ENCODE data around the gene ANKRD11. TPM values are rescaled to one million over a fixed set of nuclear protein-coding genes. Genes with fewer than 3 reads are reported as not detected.
A peak's percentile ranks its signal among the peaks of the same experiment; 100 is the strongest.
"Not testable (repeated sequence)": the region's sequence is repeated elsewhere in the genome, so short reads cannot be mapped to it uniquely, and the experiment has no call there.

The ANKRD11 gene
- total RNA-seq, 2 donors from 2014 or later, result 204 to 215 TPM

- H3K4me3 Mint-ChIP-seq, result no peak overlapping the region
- no peaks in the 10 kb centered on the region for H3K27me3 Mint-ChIP-seq (ENCODE audit: low read depth)
- no peaks in the 10 kb centered on the region for H3K9me3 Mint-ChIP-seq
- DNase-seq (no peak), ATAC-seq (replicated peaks in 1 of 2) (no peak)
- H3K4me1 Mint-ChIP-seq (ENCODE audit: low read depth), result no peaks in the 10 kb centered on the region
- peak overlapping the region; percentile 52 for H3K27ac Mint-ChIP-seq
- peaks cover 9 to 24% of the 10 kb centered on the region in 2 donors for H3K36me3 Mint-ChIP-seq (ENCODE audit: insufficient read depth in 2 of 2)
These were observed 214.3 kb downstream of the ANKRD11 start for GRCh38 chr16:89275837-89276720.

DNA sequence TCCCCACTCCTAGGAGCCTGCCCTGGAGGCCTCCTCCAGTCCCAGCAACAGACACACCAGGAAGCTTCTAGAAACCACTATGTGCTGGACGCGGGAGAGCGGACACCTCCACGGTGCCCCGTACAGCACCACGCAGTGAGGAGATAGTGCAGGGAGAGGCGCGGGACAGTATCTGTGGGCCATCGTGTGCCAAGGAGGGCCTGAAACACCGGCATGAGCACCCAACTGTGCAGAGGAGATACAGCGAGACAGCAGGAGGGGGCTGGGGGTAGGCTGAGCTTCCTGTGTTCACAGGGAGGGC, 215.1 kb downstream of the ANKRD11 start:
- H3K9me3 Mint-ChIP-seq, result no peaks in the 10 kb centered on the region
- H3K4me1 Mint-ChIP-seq (ENCODE audit: low read depth), result no peaks in the 10 kb centered on the region
- no peak overlapping the region for H3K4me3 Mint-ChIP-seq
- no peak overlapping the region for H3K27ac Mint-ChIP-seq
- H3K36me3 Mint-ChIP-seq (ENCODE audit: insufficient read depth in 2 of 2), result peaks cover 9 to 26% of the 10 kb centered on the region in 2 donors
- no peaks in the 10 kb centered on the region for H3K27me3 Mint-ChIP-seq (ENCODE audit: low read depth)
- ATAC-seq (replicated peaks in 1 of 2) (no peak), DNase-seq (no peak)

- Mint-ChIP-seq H3K9me3 (no peaks in the 10 kb centered on the region), H3K27ac (no peak overlapping the region), H3K36me3 (ENCODE audit: insufficient read depth in 2 of 2) (peaks cover 9 to 27% of the 10 kb centered on the region in 2 donors), H3K4me1 (ENCODE audit: low read depth) (no peaks in the 10 kb centered on the region), H3K27me3 (ENCODE audit: low read depth) (no peaks in the 10 kb centered on the region), H3K4me3 (no peak overlapping the region)
- ATAC-seq (replicated peaks in 1 of 2), result peak in 1 of 2 donors; percentile 7
- no peak for DNase-seq
These were observed 215.6 kb downstream of the ANKRD11 start for GRCh38 chr16:89274561-89275283.

DNA sequence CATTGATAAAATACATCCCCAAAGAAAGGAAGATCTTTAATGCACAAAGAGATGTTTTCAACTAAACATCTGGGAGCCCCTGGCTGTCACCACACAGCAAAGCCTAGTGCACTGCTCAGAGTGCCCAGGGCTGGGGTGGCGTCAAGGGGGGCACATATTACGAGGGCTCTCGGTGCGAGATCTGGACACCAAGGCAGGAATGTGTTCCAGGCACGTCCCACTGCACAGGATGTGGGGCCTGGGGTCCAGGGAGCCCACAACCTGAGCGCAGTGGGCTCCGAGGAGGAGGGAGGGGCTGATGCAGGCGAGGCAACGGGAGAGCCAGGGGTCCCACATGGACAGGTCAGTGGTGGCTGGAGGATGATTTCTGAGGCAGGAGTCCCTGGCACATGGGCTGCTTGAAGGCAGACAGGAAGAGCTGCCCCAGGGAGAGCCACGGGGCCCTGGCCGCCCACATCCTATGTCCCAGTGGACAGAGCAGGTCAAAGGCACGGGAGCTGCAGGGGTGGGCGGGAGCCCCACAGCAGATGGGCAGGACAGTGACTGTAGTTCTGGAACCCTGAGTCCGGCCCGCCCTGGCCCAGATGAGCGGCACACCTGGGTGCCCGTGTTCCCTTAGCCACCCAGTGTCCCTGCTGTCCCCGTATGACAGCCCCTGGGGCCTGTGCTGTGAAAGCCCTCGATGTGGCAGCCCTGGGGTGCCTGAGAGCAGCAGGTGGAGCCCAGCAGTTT, 216.5 kb downstream of the ANKRD11 start:
- Mint-ChIP-seq H3K4me1 (ENCODE audit: low read depth) (no peaks in the 10 kb centered on the region), H3K9me3 (no peaks in the 10 kb centered on the region), H3K36me3 (ENCODE audit: insufficient read depth in 2 of 2) (peaks cover 9 to 32% of the 10 kb centered on the region in 2 donors), H3K27ac (peak overlapping the region; percentile 67), H3K4me3 (no peak overlapping the region), H3K27me3 (ENCODE audit: low read depth) (no peaks in the 10 kb centered on the region)
- no peak for ATAC-seq (replicated peaks in 1 of 2)
- DNase-seq, result no peak

DNA sequence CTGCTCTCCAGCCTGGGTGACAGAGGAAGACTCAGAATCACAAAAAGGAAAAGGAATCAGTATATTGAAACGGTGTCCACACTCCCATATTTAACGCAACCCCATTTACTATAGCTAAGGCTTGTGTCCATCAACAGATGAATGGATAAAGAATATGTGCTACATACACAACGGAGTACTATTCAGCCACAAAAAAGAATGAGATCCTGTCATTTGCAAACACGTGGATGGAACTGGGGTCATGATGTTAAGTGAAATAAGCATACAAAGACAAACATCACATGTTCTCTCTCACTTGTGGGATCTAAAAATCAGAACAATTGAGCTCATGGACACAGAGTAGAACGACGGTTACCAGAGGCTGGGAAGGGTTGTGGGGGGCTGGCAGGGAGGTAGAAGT, 217.7 kb downstream of the ANKRD11 start:
- no peak for DNase-seq
- H3K4me1 Mint-ChIP-seq (ENCODE audit: low read depth), result no peaks in the 10 kb centered on the region
- no peaks in the 10 kb centered on the region for H3K27me3 Mint-ChIP-seq (ENCODE audit: low read depth)
- no peak overlapping the region for H3K4me3 Mint-ChIP-seq
- H3K27ac Mint-ChIP-seq, result peak overlapping the region; percentile 60
- ATAC-seq (replicated peaks in 1 of 2), result no peak
- H3K36me3 Mint-ChIP-seq (ENCODE audit: insufficient read depth in 2 of 2), result peaks cover 9 to 32% of the 10 kb centered on the region in 2 donors
- H3K9me3 Mint-ChIP-seq, result no peaks in the 10 kb centered on the region

DNA sequence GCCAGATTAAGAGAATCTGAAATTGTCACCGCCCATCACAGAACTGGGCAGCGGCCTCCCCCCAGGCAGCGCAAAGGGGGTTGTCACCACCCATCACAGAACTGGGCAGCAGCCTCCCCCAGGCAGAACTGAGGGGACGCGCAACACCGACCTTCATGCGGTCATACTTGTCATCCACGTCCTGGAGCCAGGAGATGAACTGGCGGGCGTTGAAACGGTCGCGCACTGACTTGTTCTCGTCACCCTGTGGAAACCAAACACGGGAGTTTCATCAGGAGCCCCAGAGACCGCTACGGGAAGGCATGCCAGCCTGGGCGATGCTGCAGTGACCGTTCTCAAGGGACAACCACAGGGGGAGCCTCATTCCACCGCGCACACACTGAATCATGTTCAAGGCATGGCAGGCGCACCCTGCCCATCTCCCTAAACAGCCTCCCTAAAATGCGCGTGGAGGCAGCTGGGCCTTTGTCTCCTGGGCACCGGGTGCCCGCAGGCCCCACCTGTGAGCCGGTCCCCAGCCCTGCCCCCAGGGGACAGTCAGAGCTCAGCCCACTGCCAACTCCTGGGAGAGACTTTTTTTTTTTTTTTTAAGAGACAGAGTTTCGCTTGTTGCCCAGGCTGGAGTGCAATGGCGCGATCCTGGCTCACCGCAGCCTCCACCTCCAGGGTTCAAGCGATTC, 219.6 kb downstream of the ANKRD11 start:
- H3K27ac Mint-ChIP-seq, result no peak overlapping the region
- H3K4me1 Mint-ChIP-seq (ENCODE audit: low read depth), result no peaks in the 10 kb centered on the region
- H3K9me3 Mint-ChIP-seq, result no peaks in the 10 kb centered on the region
- ATAC-seq (replicated peaks in 1 of 2), result no peak
- H3K27me3 Mint-ChIP-seq (ENCODE audit: low read depth), result no peaks in the 10 kb centered on the region
- H3K36me3 Mint-ChIP-seq (ENCODE audit: insufficient read depth in 2 of 2), result peaks cover 9 to 30% of the 10 kb centered on the region in 2 donors
- DNase-seq, result no peak
- H3K4me3 Mint-ChIP-seq, result no peak overlapping the region

DNA sequence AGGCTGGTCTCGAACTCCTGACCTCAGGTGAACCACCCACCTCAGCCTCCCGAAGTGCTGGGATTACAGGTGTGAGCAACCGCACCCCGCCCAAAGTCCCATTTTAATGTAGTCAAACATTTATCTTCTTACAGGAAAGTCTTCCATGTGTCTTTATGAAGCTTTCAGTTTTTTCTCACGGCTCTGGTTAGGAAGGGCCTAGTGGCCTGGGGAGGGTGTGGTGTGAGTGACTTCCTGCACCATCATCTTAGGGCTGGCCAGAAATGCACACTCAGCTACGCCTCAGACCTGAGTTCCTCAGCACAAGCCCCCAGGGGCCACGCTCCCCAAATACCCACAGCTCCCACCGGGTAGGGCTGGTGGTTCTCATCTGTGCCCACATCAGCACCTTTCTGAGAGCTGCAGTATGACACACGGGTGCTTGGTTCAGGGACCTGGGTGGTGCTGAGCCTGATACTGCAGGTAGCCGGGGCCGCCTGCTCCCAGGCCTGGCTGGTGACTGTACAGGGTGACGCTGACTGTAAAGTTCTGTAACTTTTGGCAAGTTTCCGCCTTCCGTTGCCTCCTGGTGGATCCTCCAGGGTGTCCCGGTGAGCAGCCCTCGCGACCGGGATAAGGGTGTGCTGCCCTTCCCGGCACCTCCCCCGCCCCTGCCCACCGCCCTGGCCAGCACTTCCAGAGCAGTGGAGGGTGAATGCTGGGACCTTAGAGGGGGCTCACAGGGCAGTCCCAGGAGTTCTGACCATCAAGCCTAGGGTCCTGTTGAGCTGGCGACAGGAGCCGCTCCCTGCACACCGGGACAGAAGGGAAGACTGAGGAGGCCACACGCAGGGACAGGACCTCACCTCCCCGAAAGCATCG, 220.3 kb downstream of the ANKRD11 start:
- no peak overlapping the region for H3K27ac Mint-ChIP-seq
- H3K9me3 Mint-ChIP-seq, result no peaks in the 10 kb centered on the region
- ATAC-seq (replicated peaks in 1 of 2), result no peak
- H3K4me3 Mint-ChIP-seq, result no peak overlapping the region
- DNase-seq, result no peak
- peaks cover 9 to 27% of the 10 kb centered on the region in 2 donors for H3K36me3 Mint-ChIP-seq (ENCODE audit: insufficient read depth in 2 of 2)
- H3K27me3 Mint-ChIP-seq (ENCODE audit: low read depth), result no peaks in the 10 kb centered on the region
- H3K4me1 Mint-ChIP-seq (ENCODE audit: low read depth), result no peaks in the 10 kb centered on the region

DNA sequence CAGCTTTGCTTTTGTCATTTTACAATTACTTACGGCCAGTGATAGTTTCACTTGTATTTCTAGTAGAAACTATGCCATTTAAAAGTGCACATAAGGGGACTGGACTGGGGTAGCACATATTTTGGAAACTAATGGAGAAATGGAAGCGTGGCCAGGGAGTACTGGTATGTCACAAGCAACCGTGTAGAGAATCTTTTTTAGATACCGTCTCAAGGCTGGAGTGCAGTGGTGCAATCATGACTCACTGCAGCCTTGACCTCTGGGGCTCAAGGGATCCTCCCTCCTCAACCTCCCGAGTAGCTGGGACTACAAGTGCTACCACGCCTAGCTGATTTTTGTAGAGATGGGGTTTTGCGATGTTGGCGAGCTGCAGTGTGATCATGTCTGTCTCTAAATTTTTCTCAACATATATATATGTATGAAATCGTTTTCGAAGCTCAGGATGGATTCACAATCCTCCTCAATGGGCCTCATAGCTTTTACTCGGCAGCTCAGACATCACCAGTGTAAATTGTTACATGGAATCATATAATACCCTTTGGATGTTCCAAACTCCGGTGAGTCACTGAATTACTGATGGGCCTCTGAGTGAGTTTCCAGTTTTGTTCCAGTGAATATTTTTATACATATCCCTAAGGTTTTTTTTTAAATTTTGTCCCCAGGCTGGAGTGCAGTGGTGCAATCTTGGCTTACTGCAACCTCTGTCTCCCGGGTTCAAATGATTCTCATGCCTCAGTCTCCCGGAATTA, 221.2 kb downstream of the ANKRD11 start:
- Mint-ChIP-seq H3K27me3 (ENCODE audit: low read depth) (no peaks in the 10 kb centered on the region), H3K4me1 (ENCODE audit: low read depth) (no peaks in the 10 kb centered on the region), H3K36me3 (ENCODE audit: insufficient read depth in 2 of 2) (peaks cover 9 to 27% of the 10 kb centered on the region in 2 donors), H3K27ac (no peak overlapping the region), H3K9me3 (no peaks in the 10 kb centered on the region), H3K4me3 (no peak overlapping the region)
- DNase-seq (no peak), ATAC-seq (replicated peaks in 1 of 2) (no peak)

GRCh38 chr16:89268585-89268984, 221.8 kb downstream of the ANKRD11 start:
- H3K36me3 Mint-ChIP-seq (ENCODE audit: insufficient read depth in 2 of 2), result peaks cover 7 to 25% of the 10 kb centered on the region in 2 donors
- H3K27ac Mint-ChIP-seq, result no peak overlapping the region
- no peak overlapping the region for H3K4me3 Mint-ChIP-seq
- no peak for DNase-seq
- no peaks in the 10 kb centered on the region for H3K9me3 Mint-ChIP-seq
- no peaks in the 10 kb centered on the region for H3K4me1 Mint-ChIP-seq (ENCODE audit: low read depth)
- peak in 1 of 2 donors; percentile 15 for ATAC-seq (replicated peaks in 1 of 2)
- no peaks in the 10 kb centered on the region for H3K27me3 Mint-ChIP-seq (ENCODE audit: low read depth)

DNA sequence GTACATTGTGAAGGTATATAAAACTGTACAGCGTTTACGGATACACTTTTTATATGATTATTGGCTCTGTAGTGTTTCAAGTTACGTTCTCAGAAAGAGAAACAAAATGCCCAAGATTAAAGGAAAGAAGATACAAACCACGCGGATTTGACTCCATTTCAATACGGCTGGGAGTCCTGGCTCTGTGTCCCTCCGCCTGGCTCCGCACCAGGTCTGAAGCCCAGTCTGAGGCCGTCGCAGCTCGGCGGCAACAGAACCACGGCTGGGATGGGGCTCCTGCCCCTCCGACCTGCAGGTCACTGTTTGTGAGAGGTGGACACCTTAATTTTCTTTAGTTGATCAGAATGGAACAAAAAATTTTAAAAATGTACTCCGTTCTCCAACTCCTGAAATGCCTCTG, 222.6 kb downstream of the ANKRD11 start:
- H3K27me3 Mint-ChIP-seq (ENCODE audit: low read depth); H3K4me1 Mint-ChIP-seq (ENCODE audit: low read depth); H3K9me3 Mint-ChIP-seq; H3K4me3 Mint-ChIP-seq; H3K27ac Mint-ChIP-seq; DNase-seq; ATAC-seq (replicated peaks in 1 of 2): not testable (repeated sequence)
- H3K36me3 Mint-ChIP-seq (ENCODE audit: insufficient read depth in 2 of 2), result peaks cover 4 to 18% of the 10 kb centered on the region in 2 donors

- no peak overlapping the region for H3K4me3 Mint-ChIP-seq
- DNase-seq (no peak), ATAC-seq (replicated peaks in 1 of 2) (peak; percentile 6 to 8)
- no peak overlapping the region for H3K27ac Mint-ChIP-seq
- H3K27me3 Mint-ChIP-seq (ENCODE audit: low read depth), result no peaks in the 10 kb centered on the region
- peaks cover 0 to 15% of the 10 kb centered on the region in 2 donors for H3K36me3 Mint-ChIP-seq (ENCODE audit: insufficient read depth in 2 of 2)
- H3K4me1 Mint-ChIP-seq (ENCODE audit: low read depth), result peaks cover 4% of the 10 kb centered on the region
- H3K9me3 Mint-ChIP-seq, result no peaks in the 10 kb centered on the region
These were observed 223.7 kb downstream of the ANKRD11 start for GRCh38 chr16:89266521-89267134.
